Measurements from ENCODE around the gene MTHFD2L.

The MTHFD2L gene

GRCh38 chr4:74157561-74158465 lies at the start of gene MTHFD2L:
Gene MTHFD2L (plus strand): TSS chr4:74158118. CDS start chr4:74158139, 21 bp downstream.
- peak; percentile 96 for DNase-seq (ENCODE audit: low read depth)
- H3K4me3 ChIP-seq (replicated peaks; ENCODE audit: low read depth, low read length) = peak within 1 kb of the TSS; percentile 74
- TF ChIP-seq, protein P1, sequence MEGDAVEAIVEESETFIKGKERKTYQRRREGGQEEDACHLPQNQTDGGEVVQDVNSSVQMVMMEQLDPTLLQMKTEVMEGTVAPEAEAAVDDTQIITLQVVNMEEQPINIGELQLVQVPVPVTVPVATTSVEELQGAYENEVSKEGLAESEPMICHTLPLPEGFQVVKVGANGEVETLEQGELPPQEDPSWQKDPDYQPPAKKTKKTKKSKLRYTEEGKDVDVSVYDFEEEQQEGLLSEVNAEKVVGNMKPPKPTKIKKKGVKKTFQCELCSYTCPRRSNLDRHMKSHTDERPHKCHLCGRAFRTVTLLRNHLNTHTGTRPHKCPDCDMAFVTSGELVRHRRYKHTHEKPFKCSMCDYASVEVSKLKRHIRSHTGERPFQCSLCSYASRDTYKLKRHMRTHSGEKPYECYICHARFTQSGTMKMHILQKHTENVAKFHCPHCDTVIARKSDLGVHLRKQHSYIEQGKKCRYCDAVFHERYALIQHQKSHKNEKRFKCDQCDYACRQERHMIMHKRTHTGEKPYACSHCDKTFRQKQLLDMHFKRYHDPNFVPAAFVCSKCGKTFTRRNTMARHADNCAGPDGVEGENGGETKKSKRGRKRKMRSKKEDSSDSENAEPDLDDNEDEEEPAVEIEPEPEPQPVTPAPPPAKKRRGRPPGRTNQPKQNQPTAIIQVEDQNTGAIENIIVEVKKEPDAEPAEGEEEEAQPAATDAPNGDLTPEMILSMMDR (IDR thresholded peaks at IDR 0.05; ENCODE audit: low read length, missing control alignments) = no peak

DNA sequence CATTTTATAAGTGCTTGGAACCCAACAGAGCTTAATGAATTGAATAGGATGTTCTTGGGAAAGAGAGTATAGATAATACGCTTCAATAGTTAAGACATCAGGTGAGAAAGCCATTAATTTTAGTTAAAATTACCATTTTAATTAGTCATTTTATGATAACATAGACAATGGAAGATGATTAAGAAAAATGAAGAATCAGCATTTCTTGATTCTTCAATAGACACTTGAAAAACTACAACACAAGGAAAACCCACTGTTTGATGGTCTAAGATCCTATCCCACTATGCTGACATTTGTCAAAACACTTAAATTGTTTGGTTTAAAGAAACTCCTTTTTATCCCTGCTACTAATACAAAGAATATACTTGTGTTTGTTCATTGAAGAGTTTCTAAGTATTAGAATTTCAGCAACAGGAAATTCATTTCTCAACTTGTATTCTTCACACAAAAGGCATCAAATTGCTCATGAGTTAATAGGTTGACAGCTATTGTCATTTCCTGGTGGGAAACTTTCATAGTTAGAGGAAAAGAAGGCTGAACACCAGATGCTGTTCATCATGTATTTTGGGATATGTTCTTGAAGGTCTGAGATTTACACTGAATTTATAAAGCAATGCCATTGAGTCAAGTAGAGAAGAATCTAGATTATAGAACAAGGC lies 49.3 kb upstream of the MTHFD2L start:
- TF ChIP-seq, protein P1 (IDR thresholded peaks at IDR 0.05; ENCODE audit: low read length, missing control alignments) = no peak
- H3K4me3 ChIP-seq (replicated peaks; ENCODE audit: low read depth, low read length) = no peak overlapping the region
- DNase-seq (ENCODE audit: low read depth) = no peak

- TF ChIP-seq, protein P1 (IDR thresholded peaks at IDR 0.05; ENCODE audit: low read length, missing control alignments) = no peak
- H3K4me3 ChIP-seq (replicated peaks; ENCODE audit: low read depth, low read length) = peak overlapping the region; percentile 18
- DNase-seq (ENCODE audit: low read depth) = peak; percentile 98
These were observed 48.6 kb upstream of the MTHFD2L start for GRCh38 chr4:74109116-74109869.

GRCh38 chr4:74109870-74110605 lies 47.9 kb upstream of the MTHFD2L start:
- H3K4me3 ChIP-seq (replicated peaks; ENCODE audit: low read depth, low read length) = peak overlapping the region; percentile 18
- peak; percentile 85 for DNase-seq (ENCODE audit: low read depth)
- TF ChIP-seq, protein P1 (IDR thresholded peaks at IDR 0.05; ENCODE audit: low read length, missing control alignments) = no peak

DNA sequence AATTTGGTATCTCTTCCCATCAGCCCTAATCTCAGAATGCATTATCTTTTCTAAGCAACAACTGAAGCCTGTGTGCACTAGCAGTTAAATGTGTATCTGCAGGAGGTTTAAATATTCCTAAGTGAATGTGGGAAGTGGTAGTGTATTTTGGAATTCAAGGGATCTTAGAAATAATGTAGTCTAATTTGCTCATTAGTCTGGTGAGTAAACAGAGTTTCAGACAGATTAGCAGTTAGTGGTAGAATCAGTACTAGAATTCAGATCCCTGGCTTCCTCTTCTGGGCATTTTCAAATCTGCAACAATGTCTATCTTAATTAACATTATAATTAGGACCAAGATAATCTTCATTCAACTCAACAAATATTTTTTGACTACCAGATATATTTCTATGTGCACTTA lies 47.2 kb upstream of the MTHFD2L start:
- TF ChIP-seq, protein P1 (IDR thresholded peaks at IDR 0.05; ENCODE audit: low read length, missing control alignments) = no peak
- DNase-seq (ENCODE audit: low read depth) = no peak
- H3K4me3 ChIP-seq (replicated peaks; ENCODE audit: low read depth, low read length) = no peak overlapping the region

GRCh38 chr4:74111306-74111975 lies 46.5 kb upstream of the MTHFD2L start:
- TF ChIP-seq, protein P1 (IDR thresholded peaks at IDR 0.05; ENCODE audit: low read length, missing control alignments) = no peak
- no peak for DNase-seq (ENCODE audit: low read depth)
- H3K4me3 ChIP-seq (replicated peaks; ENCODE audit: low read depth, low read length) = no peak overlapping the region

Measured in fibroblast of pulmonary artery (primary cell).